KMS-11 (cell line): Measurements from ENCODE around the gene RAP2C.

Experiments used
- H2AFZ ChIP-seq: fragments of 200-600 bp; sonication (generic); 2 replicates; pipeline ENCODE4 v1.6.1; 2016; ENCODE audit warnings: antibody characterized with exemption, mixed run types, low read depth
- H3K27ac ChIP-seq: fragments of 200-600 bp; sonication (generic); 2 replicates; pipeline ENCODE4 v1.6.1; 2016; ENCODE audit warnings: mild to moderate bottlenecking, mixed run types
- H3K27me3 ChIP-seq: fragments of 200-600 bp; sonication (generic); 2 replicates; pipeline ENCODE4 v1.6.1; 2017; ENCODE audit warnings: mild to moderate bottlenecking, low read depth, mixed run types, moderate library complexity; ENCODE audit not compliant: insufficient read depth
- H3K36me3 ChIP-seq: fragments of 200-600 bp; sonication (generic); 2 replicates; pipeline ENCODE4 v1.6.1; 2017; ENCODE audit warnings: mild to moderate bottlenecking, mixed run types; ENCODE audit not compliant: insufficient read depth
- H3K4me1 ChIP-seq: fragments of 200-600 bp; sonication (generic); 2 replicates; pipeline ENCODE4 v1.6.1; 2016; ENCODE audit warnings: mild to moderate bottlenecking, low read depth, mixed run types; ENCODE audit not compliant: poor library complexity, severe bottlenecking
- H3K4me2 ChIP-seq: fragments of 200-600 bp; sonication (generic); 2 replicates; pipeline ENCODE4 v1.7.0; 2016; ENCODE audit warnings: mild to moderate bottlenecking, mixed run types
- H3K4me3 ChIP-seq: fragments of 200-600 bp; sonication (generic); IDR thresholded peaks from 2 replicates; pipeline ENCODE4 v1.6.1; 2017; ENCODE audit warnings: low read depth, low read length, mixed read lengths; ENCODE audit not compliant: insufficient read depth
- H3K79me2 ChIP-seq: fragments of 200-600 bp; sonication (generic); 2 replicates; pipeline ENCODE4 v1.6.1; 2016; ENCODE audit warnings: low read depth, mixed run types; ENCODE audit not compliant: insufficient read depth
- H3K9ac ChIP-seq: fragments of 200-600 bp; sonication (generic); 2 replicates; pipeline ENCODE4 v1.6.1; 2016; ENCODE audit warnings: mild to moderate bottlenecking, mixed run types
- H4K20me1 ChIP-seq: fragments of 200-600 bp; sonication (generic); 2 replicates; pipeline ENCODE4 v1.6.1; 2016; ENCODE audit warnings: mild to moderate bottlenecking, mixed run types; ENCODE audit not compliant: insufficient read depth
- TF ChIP-seq, protein P1 (sequence below): fragments of 200-600 bp; sonication (generic); conservative IDR thresholded peaks from 2 replicates; pipeline ENCODE4 v1.6.1; 2017; ENCODE audit warnings: low read depth, mild to moderate bottlenecking, antibody characterized with exemption, low read length, moderate library complexity, mixed read lengths

RAP2C gene

GRCh38 chrX:132191938-132192337 is 27.3 kb downstream of the RAP2C start:
- no peak overlapping the region for H3K27ac ChIP-seq
- no peaks in the 10 kb centered on the region for H4K20me1 ChIP-seq
- no peaks in the 10 kb centered on the region for H3K36me3 ChIP-seq
- H2AFZ ChIP-seq, result no peak overlapping the region
- no peak overlapping the region for H3K4me2 ChIP-seq
- H3K4me1 ChIP-seq, result no peaks in the 10 kb centered on the region
- no peak overlapping the region for H3K9ac ChIP-seq
- TF ChIP-seq, protein P1, sequence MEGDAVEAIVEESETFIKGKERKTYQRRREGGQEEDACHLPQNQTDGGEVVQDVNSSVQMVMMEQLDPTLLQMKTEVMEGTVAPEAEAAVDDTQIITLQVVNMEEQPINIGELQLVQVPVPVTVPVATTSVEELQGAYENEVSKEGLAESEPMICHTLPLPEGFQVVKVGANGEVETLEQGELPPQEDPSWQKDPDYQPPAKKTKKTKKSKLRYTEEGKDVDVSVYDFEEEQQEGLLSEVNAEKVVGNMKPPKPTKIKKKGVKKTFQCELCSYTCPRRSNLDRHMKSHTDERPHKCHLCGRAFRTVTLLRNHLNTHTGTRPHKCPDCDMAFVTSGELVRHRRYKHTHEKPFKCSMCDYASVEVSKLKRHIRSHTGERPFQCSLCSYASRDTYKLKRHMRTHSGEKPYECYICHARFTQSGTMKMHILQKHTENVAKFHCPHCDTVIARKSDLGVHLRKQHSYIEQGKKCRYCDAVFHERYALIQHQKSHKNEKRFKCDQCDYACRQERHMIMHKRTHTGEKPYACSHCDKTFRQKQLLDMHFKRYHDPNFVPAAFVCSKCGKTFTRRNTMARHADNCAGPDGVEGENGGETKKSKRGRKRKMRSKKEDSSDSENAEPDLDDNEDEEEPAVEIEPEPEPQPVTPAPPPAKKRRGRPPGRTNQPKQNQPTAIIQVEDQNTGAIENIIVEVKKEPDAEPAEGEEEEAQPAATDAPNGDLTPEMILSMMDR, result no peak
- no peak overlapping the region for H3K4me3 ChIP-seq
- H3K79me2 ChIP-seq, result no peaks in the 10 kb centered on the region
- no peaks in the 10 kb centered on the region for H3K27me3 ChIP-seq

DNA sequence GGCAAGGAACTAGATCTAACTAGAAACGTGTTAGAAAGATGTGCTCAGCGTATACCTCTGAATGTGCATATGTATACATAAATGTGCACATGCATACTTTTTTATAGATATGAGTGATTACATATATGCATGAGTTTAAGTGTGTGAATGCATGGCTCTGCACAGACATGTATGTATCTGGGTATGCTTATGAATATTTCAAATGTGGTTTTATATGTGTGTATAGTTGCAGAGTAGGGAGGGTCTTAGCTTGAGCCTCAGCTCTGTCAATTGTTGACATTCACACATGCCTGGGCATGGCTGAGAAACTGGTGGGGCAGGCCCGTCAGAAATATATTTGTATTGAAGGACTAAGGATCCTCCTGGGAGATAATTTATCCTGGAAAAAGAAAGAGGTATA is 31.1 kb downstream of the RAP2C start:
- Histone ChIP-seq H4K20me1 (no peaks in the 10 kb centered on the region), H3K27me3 (no peaks in the 10 kb centered on the region)

DNA sequence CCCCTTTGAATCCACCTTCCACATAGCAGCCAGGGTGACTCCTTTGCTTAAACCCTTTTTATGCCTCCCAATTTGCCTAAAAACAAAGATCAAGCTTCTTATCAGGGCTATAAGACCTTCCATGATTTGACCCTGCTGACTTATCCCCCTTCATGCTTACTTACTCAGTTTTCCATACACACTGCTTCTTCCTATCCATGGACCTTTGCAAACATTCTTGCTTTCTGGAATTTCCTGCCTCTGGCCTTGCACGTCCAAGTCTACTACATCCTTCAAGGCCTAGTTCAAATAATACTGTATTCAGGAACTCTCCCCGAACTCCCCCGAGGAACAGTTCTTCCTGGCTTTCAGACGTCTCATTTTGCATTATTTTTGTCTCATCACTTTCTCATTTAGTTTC is 31.8 kb downstream of the RAP2C start:
- Histone ChIP-seq H3K4me3 (no peak overlapping the region), H2AFZ (no peak overlapping the region), H3K27me3 (no peaks in the 10 kb centered on the region), H3K4me2 (no peak overlapping the region), H3K4me1 (no peaks in the 10 kb centered on the region), H4K20me1 (no peaks in the 10 kb centered on the region), H3K27ac (no peak overlapping the region), H3K36me3 (no peaks in the 10 kb centered on the region), H3K9ac (no peak overlapping the region), H3K79me2 (no peaks in the 10 kb centered on the region)
- TF ChIP-seq, protein P1, result no peak

More for the DNA sequence above, 31.1 kb downstream of the RAP2C start:
- Histone ChIP-seq H3K27ac (no peak overlapping the region), H3K79me2 (no peaks in the 10 kb centered on the region), H3K4me2 (no peak overlapping the region), H3K4me1 (no peaks in the 10 kb centered on the region), H3K36me3 (no peaks in the 10 kb centered on the region), H3K9ac (no peak overlapping the region), H2AFZ (no peak overlapping the region), H3K4me3 (no peak overlapping the region)
- TF ChIP-seq, protein P1, result no peak

DNA sequence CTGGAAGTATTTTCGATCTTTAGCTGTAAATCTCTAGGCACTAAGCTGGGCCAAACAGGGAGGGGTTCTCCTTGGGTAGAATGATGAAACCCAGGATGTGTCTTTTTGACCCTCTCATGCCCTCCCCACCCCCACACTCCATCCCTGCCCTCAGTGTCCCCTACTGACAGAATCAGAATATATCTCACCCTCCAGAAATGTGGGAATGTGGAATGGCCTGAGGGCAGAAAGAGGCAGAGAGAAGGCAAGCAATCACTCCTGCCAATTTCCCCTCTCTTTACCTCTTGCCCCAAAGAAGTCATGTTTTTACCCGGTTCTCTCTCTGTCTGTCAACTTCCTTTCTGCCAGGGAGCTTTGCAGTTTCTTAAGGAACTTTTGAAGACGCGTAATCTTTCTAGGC is 34.4 kb downstream of the RAP2C start:
- H3K4me1 ChIP-seq, result no peaks in the 10 kb centered on the region
- no peak overlapping the region for H3K4me2 ChIP-seq
- no peaks in the 10 kb centered on the region for H3K27me3 ChIP-seq
- H2AFZ ChIP-seq, result no peak overlapping the region
- no peak overlapping the region for H3K4me3 ChIP-seq
- TF ChIP-seq, protein P1, result no peak
- no peaks in the 10 kb centered on the region for H3K79me2 ChIP-seq
- no peak overlapping the region for H3K27ac ChIP-seq
- no peaks in the 10 kb centered on the region for H3K36me3 ChIP-seq
- H4K20me1 ChIP-seq, result no peaks in the 10 kb centered on the region
- H3K9ac ChIP-seq, result no peak overlapping the region
